ENCODE measurements around the gene FRMPD1.

FRMPD1 gene

GRCh38 chr9:37775216-37775919 is 124.6 kb downstream of the FRMPD1 start:
- no peak for DNase-seq (ENCODE audit: low read depth in 3 of 3, low spot score in 1 of 3)

- DNase-seq (ENCODE audit: low read depth in 3 of 3, low spot score in 1 of 3), result no peak
Observed at GRCh38 chr9:37776328-37776727, 125.6 kb downstream of the FRMPD1 start.

- DNase-seq (ENCODE audit: low read depth in 3 of 3, low spot score in 1 of 3), result no peak
Observed at GRCh38 chr9:37778534-37778933, 127.8 kb downstream of the FRMPD1 start.

- no peak for DNase-seq (ENCODE audit: low read depth in 3 of 3, low spot score in 1 of 3)
Observed at GRCh38 chr9:37784291-37784615, 133.5 kb downstream of the FRMPD1 start.

- DNase-seq (ENCODE audit: low read depth in 3 of 3, low spot score in 1 of 3), result peak; percentile 41 to 72 (median 62)
Observed at GRCh38 chr9:37784616-37785483, 134.1 kb downstream of the FRMPD1 start, which contains the start of gene EXOSC3. Gene EXOSC3, minus strand, starts transcription at chr9:37785064. Its CDS starts 20 bp downstream, at chr9:37785044.

- no peak for DNase-seq (ENCODE audit: low read depth in 3 of 3, low spot score in 1 of 3)
Observed at GRCh38 chr9:37787059-37787458, 136.3 kb downstream of the FRMPD1 start.

- DNase-seq (ENCODE audit: low read depth in 3 of 3, low spot score in 1 of 3), result no peak
Observed at GRCh38 chr9:37788332-37788731, 137.6 kb downstream of the FRMPD1 start.

- no peak for DNase-seq (ENCODE audit: low read depth in 3 of 3, low spot score in 1 of 3)
Observed at GRCh38 chr9:37790096-37790495, 139.3 kb downstream of the FRMPD1 start.

- no peak for DNase-seq (ENCODE audit: low read depth in 3 of 3, low spot score in 1 of 3)
Observed at GRCh38 chr9:37792122-37792521, 141.4 kb downstream of the FRMPD1 start.

- no peak for DNase-seq (ENCODE audit: low read depth in 3 of 3, low spot score in 1 of 3)
Observed at GRCh38 chr9:37796232-37796631, 145.5 kb downstream of the FRMPD1 start.

Measured in stimulated activated CD4-positive, alpha-beta T cell treated with anti-CD3 and anti-CD28 coated beads, TNF-alpha, amount 100 ng/mL, for 1 hour (primary cell).